ENCODE results near the gene LMNA.

The LMNA gene

DNA sequence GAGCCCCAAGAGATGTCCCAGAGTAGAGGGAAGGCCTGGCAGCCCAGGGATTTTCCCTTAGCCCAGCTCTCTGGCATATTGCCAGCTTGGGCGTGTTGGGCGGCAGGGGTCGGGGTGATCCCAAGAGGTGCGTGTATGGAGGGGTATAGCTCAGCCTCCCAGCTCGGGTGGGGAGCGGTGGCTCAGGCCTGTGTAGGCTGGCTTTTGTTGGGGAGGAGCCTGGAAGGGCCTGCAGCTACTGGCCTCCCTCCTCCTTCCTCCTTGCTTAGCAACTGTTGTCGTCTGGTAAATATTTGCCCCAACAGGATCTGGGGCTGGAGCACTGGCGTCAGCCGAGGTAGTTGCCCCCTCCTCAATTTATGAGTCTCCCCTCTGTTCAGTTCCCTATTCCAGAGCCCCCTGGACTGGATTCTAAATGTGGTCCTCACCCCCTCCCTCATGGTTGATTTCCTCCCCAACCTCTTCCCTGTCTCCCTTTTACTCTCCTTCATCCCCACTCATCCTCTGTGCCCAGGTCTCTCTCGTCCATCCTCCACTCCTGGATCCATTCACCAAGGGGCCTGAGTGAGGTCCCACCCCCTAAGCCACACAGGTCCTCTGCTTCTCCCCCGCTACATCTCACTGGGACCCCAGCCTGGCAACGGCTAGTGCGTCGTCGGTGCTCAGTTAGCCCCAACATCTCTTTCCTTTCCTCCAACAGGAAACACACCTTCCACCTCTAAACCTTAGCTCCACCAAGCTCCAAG, 10.3 kb upstream of the LMNA start:
- H4K20me1 ChIP-seq (ENCODE audit: control insufficient read depth, insufficient read depth, low read depth, low read length) = no peaks in the 10 kb centered on the region
- peaks cover 5% of the 10 kb centered on the region for H3F3A ChIP-seq (ENCODE audit: control insufficient read depth, insufficient read depth)
- H3K79me2 ChIP-seq (ENCODE audit: control insufficient read depth, low read length) = no peaks in the 10 kb centered on the region
- H3K36me3 ChIP-seq (ENCODE audit: control insufficient read depth, low read length) = no peaks in the 10 kb centered on the region
- peaks cover 46% of the 10 kb centered on the region for H3K4me1 ChIP-seq (ENCODE audit: control insufficient read depth, low read length)
- no peaks in the 10 kb centered on the region for H3K9me2 ChIP-seq (replicated peaks; ENCODE audit: control insufficient read depth, low read length)
- no peak overlapping the region for H3K4me3 ChIP-seq (ENCODE audit: low read length)
- no peak overlapping the region for H3K4me2 ChIP-seq (ENCODE audit: low read length)
- no peaks in the 10 kb centered on the region for H3K9me3 ChIP-seq (ENCODE audit: control insufficient read depth, insufficient read depth, low read length)
- TF ChIP-seq, protein P1, sequence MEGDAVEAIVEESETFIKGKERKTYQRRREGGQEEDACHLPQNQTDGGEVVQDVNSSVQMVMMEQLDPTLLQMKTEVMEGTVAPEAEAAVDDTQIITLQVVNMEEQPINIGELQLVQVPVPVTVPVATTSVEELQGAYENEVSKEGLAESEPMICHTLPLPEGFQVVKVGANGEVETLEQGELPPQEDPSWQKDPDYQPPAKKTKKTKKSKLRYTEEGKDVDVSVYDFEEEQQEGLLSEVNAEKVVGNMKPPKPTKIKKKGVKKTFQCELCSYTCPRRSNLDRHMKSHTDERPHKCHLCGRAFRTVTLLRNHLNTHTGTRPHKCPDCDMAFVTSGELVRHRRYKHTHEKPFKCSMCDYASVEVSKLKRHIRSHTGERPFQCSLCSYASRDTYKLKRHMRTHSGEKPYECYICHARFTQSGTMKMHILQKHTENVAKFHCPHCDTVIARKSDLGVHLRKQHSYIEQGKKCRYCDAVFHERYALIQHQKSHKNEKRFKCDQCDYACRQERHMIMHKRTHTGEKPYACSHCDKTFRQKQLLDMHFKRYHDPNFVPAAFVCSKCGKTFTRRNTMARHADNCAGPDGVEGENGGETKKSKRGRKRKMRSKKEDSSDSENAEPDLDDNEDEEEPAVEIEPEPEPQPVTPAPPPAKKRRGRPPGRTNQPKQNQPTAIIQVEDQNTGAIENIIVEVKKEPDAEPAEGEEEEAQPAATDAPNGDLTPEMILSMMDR (IDR thresholded peaks at IDR 0.05; ENCODE audit: low read depth, low read length, poor library complexity, severe bottlenecking) = no peak
- TF ChIP-seq EZH2phosphoT487 (IDR thresholded peaks at IDR 0.05; ENCODE audit: borderline replicate concordance, low read length) = no peak
- no peak overlapping the region for H3K27ac ChIP-seq (ENCODE audit: low read depth, low read length)
- H3K27me3 ChIP-seq (ENCODE audit: control insufficient read depth, low read length) = no peaks in the 10 kb centered on the region

DNA sequence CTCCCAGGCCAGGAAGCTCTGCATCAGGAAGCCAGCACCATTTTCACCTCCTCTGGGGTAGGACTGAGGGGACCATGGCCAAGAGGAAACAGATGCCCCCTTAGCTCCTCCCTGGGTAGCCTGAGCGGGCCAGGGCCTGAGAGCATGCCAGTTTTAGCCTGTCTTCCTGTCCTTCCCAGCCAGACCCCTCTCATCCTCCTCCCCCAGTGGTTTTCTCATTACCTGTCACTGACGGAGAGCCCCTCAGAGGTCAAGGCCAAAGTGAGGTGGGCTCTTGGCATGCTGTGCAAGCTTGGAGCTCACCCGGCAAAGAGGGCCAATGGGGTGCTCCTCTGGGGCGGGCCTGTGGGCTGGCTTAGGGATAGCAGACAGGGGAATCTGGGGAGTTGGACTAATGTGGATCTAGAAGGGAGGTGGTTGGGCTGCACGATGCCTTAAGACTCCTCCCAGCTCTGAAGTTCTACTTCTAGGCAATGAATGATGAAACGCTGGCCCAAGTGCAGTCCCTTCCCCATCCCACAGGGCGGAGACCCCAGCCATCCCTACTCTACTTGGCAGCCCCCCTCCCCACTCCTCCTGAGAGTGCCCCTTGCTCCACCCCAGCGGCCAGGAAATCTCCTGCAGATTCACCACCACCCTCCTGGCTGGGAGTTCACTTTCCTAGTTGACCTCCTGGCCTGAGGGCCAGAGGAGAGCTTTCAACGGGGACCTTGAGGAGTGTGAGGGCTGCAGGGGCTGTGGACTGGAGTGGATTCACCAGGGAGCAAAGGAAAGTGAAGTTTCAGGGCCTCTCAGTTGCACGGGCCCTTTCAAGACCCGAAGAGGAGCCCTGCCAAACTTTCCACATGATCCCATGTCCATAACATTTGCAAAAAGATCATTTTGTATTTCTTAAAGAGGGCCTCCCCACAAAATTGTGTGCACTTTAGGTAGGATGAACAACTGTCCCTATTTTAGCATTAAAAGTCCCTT, 9.4 kb upstream of the LMNA start:
- no peaks in the 10 kb centered on the region for H3K9me2 ChIP-seq (replicated peaks; ENCODE audit: control insufficient read depth, low read length)
- peak overlapping the region; percentile 62 for H3K27ac ChIP-seq (ENCODE audit: low read depth, low read length)
- no peak for TF ChIP-seq EZH2phosphoT487 (IDR thresholded peaks at IDR 0.05; ENCODE audit: borderline replicate concordance, low read length)
- TF ChIP-seq, protein P1 (IDR thresholded peaks at IDR 0.05; ENCODE audit: low read depth, low read length, poor library complexity, severe bottlenecking) = no peak
- peak overlapping the region; percentile 68 for H3K4me3 ChIP-seq (ENCODE audit: low read length)
- no peaks in the 10 kb centered on the region for H3K9me3 ChIP-seq (ENCODE audit: control insufficient read depth, insufficient read depth, low read length)
- no peaks in the 10 kb centered on the region for H3K79me2 ChIP-seq (ENCODE audit: control insufficient read depth, low read length)
- H3K36me3 ChIP-seq (ENCODE audit: control insufficient read depth, low read length) = no peaks in the 10 kb centered on the region
- peak overlapping the region; percentile 77 for H3K4me2 ChIP-seq (ENCODE audit: low read length)
- no peaks in the 10 kb centered on the region for H3K27me3 ChIP-seq (ENCODE audit: control insufficient read depth, low read length)
- H3F3A ChIP-seq (ENCODE audit: control insufficient read depth, insufficient read depth) = peaks cover 5% of the 10 kb centered on the region
- no peaks in the 10 kb centered on the region for H4K20me1 ChIP-seq (ENCODE audit: control insufficient read depth, insufficient read depth, low read depth, low read length)
- H3K4me1 ChIP-seq (ENCODE audit: control insufficient read depth, low read length) = peaks cover 46% of the 10 kb centered on the region

DNA sequence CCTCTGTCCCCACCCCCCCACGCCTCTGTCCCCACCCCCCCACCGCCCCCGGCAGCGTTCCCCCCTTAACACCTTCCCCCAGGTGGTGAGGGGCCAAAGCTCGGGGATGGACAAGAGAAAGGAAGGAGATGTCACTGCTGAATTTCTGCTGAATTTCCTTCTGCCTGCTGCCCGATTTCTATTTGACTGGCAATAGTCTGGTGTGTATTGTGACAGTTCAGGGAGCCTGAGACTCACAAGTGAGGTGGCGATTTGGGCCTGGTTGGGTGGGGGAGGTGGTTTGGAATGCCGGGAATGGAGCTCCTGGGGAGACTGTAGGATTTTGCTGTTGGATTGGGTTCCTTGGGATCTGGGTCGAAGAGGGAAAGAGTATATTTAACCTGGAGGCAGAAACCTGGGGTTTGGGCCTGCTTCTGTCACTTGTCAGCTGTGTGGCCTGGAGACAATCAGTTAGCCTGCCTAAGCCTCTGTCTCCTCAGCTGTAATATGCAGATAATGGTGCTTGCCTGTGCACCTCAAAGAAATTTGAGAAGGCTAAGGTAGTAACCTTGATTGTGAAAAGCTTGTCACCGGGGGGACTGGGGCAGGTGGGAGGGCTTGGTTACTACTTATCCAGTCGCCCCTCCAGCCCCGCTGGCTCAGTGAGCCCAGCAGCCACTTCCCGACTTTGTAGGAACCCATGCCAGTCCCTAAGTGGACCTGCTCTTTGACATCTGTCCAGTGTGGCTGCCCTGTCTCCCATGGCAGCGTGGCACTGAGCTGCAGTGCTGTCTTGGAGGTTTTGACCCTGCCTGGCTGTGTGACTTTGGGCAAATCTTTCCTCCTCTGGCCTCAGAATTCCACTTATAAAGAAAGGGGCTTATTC, 7.7 kb upstream of the LMNA start:
- Histone ChIP-seq H3K4me3 (ENCODE audit: low read length) (peak overlapping the region; percentile 68), H3K27me3 (ENCODE audit: control insufficient read depth, low read length) (peaks cover 6% of the 10 kb centered on the region), H3K4me1 (ENCODE audit: control insufficient read depth, low read length) (peaks cover 46% of the 10 kb centered on the region), H3K79me2 (ENCODE audit: control insufficient read depth, low read length) (no peaks in the 10 kb centered on the region), H3K4me2 (ENCODE audit: low read length) (peak overlapping the region; percentile 77), H3K36me3 (ENCODE audit: control insufficient read depth, low read length) (no peaks in the 10 kb centered on the region), H3K9me2 (replicated peaks; ENCODE audit: control insufficient read depth, low read length) (no peaks in the 10 kb centered on the region), H3F3A (ENCODE audit: control insufficient read depth, insufficient read depth) (peaks cover 5% of the 10 kb centered on the region), H4K20me1 (ENCODE audit: control insufficient read depth, insufficient read depth, low read depth, low read length) (no peaks in the 10 kb centered on the region), H3K9me3 (ENCODE audit: control insufficient read depth, insufficient read depth, low read length) (no peaks in the 10 kb centered on the region), H3K27ac (ENCODE audit: low read depth, low read length) (peak overlapping the region; percentile 38)
- TF ChIP-seq EZH2phosphoT487 (IDR thresholded peaks at IDR 0.05; ENCODE audit: borderline replicate concordance, low read length) = no peak
- TF ChIP-seq, protein P1 (IDR thresholded peaks at IDR 0.05; ENCODE audit: low read depth, low read length, poor library complexity, severe bottlenecking) = no peak
